ENCODE data around the gene CASR.

DNA sequence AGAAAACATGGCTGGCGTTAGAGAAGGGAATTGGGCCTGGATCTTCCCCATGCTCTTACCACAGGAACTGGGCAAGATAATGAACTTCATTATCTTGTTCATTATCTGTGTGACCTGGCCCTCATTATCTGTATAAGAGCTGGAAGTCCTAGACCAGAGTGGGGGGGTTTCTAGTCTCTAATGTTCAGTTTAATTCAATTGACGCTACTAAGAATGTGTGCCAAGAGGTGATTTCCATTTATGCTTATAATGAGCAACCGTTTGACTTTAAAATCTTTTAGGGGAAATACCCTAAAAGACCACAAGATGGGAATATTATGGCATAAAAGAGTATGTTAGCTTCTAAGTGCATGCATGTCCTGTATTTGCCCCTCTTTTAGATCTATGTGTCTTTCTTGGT lies 82.5 kb downstream of the CASR start:
- TF ChIP-seq, protein P1, sequence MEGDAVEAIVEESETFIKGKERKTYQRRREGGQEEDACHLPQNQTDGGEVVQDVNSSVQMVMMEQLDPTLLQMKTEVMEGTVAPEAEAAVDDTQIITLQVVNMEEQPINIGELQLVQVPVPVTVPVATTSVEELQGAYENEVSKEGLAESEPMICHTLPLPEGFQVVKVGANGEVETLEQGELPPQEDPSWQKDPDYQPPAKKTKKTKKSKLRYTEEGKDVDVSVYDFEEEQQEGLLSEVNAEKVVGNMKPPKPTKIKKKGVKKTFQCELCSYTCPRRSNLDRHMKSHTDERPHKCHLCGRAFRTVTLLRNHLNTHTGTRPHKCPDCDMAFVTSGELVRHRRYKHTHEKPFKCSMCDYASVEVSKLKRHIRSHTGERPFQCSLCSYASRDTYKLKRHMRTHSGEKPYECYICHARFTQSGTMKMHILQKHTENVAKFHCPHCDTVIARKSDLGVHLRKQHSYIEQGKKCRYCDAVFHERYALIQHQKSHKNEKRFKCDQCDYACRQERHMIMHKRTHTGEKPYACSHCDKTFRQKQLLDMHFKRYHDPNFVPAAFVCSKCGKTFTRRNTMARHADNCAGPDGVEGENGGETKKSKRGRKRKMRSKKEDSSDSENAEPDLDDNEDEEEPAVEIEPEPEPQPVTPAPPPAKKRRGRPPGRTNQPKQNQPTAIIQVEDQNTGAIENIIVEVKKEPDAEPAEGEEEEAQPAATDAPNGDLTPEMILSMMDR (IDR thresholded peaks at IDR 0.05): no peak
- TF ChIP-seq POLR2A (IDR thresholded peaks at IDR 0.05): no peak
